GM19193 (cell line): Measurements from ENCODE around the gene ARHGEF28.

Source experiments
- POLR2A ChIP-seq: IDR thresholded peaks from 4 replicates; pipeline ENCODE4 v1.6.1; 2011; ENCODE audit not compliant: insufficient read depth, insufficient read length; ENCODE audit errors: extremely low read depth

Gene ARHGEF28

DNA sequence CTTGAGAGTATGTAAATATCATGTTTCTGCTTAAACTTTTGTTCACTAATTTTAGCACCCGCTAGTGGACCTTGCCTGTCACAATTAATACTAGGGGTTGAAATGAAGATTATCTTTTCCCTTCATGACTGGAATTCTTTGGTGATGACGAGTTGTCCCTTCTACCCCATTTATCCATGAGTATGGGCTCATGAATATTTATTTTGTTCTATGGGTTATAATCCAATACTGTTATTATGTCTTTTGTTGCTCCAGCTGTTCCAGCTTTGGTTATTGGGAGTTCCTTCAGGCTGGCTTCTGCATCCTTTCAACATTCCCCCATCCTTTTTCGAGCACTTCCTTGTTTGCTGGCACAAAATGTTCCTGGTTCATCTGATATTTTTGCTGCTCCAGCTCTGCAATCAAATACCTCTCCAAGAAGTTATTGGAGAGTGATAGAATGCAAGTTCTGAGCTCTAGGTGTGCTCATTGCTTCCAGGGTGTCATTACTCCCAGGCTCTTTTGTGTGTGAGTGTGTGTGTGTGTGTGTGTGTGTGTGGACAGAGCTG lies 19.7 kb upstream of the ARHGEF28 start:
- no peak for TF ChIP-seq POLR2A

DNA sequence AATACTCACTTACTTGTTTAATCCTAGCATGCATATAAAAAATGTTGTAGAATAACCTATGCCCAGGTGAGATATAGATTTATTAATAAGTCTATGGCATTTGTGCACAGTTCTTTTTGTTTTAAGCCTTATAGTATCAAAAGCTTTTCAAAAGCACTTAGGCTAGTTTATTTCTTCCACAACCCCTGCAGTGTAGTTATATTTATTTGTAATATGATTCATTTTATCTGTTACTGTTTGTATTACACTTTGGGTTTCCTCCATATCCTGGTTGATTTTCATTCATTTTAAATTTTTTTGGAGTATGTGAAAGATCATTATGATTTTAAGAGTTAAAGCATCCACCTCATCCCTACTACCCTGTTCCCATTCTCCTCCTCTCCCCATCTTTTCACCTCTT lies 18.8 kb upstream of the ARHGEF28 start:
- TF ChIP-seq POLR2A, result no peak

DNA sequence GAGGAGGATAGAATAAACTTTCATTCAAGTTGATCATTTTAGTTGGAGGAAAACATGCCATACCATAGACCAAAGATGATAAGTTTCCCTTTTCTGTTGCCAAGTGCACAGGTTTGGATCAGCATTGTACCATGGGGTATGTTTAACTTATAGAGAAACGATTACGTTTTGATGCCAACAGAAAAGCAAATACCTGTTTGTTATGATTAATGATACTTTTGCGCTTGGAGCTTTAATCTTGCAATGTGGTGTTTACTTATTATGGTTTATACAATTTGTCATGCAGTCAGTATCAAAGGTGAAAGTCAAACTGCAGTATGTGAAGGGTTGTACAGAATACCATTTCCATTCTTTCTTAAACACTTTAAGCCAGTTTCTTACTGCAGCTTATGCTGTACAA lies 13.2 kb upstream of the ARHGEF28 start:
- no peak for TF ChIP-seq POLR2A

DNA sequence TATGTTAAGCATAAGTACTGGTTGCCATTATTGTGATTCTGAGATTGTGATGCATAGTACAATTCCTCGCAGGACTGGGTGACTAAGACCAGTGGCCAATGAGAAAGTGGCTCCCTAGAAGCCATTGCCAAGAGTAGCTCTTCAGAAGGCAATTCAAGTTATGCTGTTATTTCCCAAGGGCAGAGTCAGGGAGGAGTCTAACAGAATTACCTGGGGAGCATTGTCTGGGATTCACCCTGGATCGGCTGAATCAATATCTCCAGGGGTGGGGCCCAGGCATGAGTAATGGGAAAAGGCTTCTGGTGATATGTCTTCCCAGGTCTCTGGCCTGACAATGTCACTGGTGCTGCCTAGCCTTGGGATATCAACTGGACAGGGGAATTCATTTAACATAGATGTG lies 10.9 kb upstream of the ARHGEF28 start:
- TF ChIP-seq POLR2A, result no peak

DNA sequence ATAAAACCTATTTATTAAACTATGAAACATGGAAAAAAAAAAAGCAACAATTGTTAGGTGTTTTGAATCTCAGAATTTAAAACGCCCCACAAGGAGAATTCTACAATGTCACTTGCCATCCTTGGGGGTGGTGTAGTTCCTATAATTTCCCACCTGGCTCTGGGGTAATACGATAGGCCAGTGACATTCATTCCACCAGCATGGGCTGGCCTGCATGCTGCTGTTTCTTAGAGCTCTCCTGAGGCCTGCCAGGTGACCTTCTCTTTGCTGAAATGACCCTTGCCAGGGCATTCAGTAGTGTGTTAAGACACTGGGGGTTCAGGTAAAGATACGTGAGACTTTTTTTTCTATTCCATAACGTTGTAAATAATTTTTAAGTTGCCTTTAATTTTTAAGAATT lies 10.0 kb upstream of the ARHGEF28 start:
- no peak for TF ChIP-seq POLR2A

DNA sequence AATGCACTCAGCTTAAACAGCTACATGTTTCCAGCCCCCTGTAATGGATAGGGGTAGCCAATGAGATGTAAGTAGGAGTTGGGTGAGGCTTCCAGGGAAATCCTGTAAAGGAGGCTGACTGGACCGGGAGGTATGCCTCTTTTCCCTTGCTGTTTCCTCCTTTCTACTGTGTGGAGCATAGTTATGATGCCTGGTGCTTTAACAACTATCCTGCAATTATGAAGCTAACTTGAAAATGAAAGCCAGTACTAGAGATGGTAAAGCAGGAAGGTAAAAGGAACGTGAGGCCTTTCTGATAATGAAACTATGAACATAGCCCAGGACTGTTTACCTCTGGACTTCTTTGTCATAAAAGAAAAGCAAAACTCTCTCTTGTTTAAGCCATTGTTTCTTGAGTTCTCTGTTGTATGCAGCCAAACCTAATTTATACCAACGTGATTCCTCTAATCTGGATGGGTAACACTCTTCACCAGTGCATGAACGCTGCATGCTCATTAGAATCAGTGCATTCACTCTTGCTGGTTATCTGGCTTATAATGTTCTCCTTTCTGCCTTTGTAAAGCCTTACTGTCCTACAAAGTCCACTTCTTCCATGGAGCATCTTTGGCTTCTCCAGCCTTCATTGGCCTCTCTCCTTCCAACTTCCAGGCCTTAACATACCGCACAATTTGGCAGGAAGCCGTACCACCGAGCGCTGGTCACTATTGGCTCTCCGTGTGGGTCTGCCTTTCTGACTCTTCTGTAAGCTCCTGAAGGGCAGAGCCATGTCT lies 8.3 kb upstream of the ARHGEF28 start:
- TF ChIP-seq POLR2A, result no peak

DNA sequence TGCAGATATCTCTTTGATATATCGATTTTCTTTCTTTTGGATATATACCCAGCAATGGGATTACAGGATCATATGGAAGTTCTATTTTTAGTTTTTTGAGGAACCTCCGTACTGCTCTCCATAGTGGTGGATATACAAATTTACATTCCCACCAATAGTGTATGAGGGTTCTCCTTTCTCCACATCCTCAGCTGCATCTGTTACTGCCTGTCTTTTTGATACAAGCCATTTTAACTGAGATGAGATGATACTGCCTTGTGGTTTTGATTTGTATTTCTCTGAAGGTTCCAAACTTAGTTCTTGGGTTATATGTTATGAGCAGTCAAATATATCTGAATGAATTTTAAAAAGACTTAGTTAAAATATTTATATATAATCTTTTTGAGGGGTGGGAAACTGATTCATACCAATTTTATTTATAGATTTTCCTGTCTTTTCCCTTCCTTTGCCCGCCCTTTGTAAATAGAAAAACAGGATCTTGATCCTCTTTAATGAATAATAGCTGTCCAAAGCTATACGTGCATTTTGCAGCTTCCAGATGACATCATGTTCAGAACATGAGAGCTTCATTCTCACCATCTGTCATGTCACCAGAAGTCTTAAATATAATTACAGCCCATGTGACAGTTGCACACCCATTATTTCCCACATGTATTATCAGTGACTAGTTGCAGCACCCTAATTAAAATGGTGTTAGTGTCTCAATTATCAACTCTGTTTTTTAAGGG lies 6.2 kb upstream of the ARHGEF28 start:
- no peak for TF ChIP-seq POLR2A

DNA sequence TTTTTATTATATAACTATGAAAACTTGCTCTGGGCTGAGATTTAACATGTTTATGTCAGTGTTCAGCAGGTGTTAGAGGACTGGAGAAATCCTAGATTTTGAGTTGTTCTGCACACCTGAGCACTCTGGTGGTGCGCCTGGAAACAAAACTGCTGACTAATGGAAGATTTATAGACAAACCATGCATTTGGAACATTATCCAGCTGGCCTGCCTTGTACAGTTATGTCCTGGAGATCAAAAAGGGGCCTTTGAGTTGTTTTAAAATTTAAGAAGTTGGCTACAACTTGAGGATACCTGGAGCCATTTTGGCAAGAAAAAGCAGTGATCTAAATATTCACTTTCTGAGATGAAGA lies 5.7 kb upstream of the ARHGEF28 start:
- no peak for TF ChIP-seq POLR2A

DNA sequence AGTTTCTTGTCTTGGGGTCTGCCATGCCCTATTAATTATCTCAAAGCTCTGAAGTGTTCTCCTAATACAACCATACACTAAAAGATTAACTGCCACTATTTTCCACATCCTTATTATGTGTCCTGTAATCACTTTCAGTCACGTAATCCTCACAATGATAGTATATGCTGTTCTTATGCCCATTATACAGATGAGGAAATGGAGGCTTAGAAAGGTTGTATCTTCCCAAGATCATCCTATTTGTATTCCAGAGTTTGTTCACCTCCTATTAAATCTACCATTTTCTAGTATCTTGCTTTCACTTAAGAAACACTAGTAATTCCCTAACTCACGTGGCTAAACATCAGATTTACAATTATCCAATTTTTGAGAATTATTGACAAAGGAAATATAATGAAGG lies 2.9 kb upstream of the ARHGEF28 start:
- no peak for TF ChIP-seq POLR2A

DNA sequence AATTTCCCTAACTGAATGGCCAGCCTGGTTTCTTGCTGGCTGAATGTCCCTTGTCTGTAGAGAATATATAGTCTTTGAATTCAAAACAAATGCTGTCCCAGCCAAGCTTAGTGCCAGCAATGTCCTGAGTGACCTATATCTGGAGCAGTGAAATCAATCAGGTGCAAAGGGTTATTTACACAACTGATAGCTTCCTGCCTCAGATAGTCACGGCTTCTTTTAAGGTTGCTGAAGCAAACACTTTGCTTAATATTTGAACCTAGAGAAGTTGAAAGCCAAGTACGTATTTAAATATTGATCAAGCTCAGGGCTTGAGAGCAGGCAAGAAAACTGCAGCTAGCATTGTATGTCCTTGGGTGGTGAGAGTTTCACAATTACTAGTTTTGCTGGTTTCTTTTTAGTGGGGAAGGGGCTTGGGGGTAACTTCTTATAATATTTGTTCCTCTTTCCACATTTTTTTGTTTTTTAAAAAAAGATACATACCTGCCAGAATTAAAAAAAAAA lies 2.0 kb upstream of the ARHGEF28 start:
- TF ChIP-seq POLR2A, result no peak

DNA sequence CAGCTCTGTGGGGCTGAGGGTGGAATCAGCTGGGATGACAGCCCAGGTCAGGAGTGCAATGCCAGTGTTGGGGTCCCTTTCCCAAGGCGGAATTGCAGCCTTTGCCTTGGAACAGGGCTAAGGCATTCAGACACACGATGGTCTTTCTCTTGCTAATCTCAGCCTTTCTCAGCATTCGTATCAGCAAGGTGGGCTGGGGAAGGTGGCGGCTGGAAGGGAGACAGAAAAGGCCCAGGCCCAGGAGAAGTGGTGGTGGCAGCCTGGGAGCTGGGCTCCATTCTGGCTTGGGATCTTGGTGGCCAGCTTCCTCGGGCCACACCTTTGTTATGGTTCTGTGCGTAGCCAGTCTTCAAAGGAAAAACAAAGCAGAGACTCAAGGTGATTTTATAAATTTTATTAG lies 1.1 kb upstream of the ARHGEF28 start:
- no peak for TF ChIP-seq POLR2A

DNA sequence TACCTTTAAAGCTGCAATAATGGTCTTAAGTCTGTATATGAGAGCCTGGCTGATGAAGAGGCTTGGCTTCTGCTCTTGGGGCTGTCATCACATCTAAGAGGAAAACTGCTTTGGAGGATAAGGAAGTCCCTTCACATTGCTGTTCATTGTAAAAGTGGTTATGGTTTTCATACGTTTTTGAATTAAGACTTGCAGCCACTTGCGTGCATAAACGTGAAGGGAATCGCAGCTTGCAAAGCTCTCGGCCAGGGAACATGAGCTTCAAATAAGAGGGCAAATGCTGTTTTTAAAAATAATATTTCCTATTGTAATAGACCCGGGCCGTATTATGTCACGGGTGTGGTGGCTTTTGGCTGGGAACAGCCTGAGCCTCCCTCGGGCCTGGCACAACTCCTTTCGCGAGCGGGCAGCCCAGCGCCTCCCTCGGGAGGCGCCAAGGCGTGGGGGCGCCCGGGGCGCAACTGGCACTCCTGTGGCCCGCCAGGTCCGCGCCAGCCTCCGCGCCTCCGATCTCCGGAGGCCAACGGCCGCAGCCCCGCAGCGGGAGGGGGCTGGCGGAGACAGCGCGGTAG lies 538 bp upstream of the ARHGEF28 start:
- no peak for TF ChIP-seq POLR2A

DNA sequence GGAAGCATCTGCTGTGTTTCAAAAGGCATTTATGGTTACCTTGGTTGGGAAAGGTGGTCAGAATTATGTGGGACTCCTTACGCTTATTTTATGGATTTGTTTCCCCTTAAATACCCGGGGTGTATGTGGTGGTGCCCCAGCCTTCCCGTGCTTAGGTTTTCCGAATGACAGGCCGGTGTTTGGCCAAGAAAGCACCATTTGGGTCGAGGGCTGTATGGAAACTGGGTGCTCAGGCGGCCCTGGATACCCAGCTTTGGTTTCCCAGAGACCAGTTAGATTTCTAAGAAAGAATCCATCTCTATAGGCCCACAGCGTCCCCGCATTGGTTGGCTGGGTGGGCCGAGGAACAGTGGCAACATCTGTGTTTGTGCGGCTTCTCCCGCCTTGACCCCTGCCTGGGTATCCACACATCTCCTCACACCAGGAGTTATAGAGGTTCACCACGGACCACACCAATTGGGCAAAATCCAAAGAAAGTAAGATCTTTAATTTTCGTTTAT lies 868 bp downstream of the ARHGEF28 start:
- TF ChIP-seq POLR2A, result no peak

DNA sequence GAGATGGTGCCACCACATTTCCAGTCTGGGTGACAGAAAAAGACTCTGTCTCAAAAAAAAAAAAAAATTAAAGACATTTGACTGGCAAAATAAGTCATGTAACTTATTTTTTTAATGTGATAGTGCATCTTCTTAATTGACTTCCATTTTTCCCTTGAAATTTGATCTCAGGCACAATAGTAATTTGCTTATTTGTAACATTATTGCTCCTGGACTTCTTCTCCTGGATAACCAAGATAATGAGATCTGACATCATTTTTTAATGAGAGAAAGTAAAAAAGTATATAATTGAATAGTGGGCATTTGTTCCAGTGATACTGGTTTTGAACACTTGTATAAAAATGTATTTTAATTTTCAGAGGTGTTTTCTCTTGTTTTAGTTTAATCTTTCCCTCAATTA lies 3.5 kb downstream of the ARHGEF28 start:
- TF ChIP-seq POLR2A, result no peak

DNA sequence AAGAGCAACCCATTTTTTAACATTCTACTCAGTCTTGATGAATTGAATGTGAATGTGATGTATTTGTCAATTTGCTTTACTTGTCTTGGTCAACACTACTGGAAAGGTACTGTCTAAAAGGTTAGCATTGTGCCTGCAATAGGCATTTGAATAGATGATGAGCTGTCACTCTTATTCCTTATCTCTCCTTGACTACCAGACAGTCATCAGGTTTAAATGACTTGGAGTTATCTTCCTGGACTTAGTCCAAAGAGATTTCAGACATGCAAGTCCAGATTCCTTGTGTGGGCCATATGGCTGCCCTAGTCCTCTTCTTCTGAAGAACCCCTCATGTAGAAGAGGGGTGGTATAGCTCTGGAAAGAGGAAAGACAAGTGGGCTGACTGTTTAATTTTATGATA lies 4.8 kb downstream of the ARHGEF28 start:
- TF ChIP-seq POLR2A, result no peak
